Mucosa of descending colon (tissue), 3 donors: ENCODE data around the gene MNT. TPM values are rescaled to one million over a fixed set of nuclear protein-coding genes. Genes with fewer than 3 reads are reported as not detected.

ENCODE experiments used
- ATAC-seq: fragments of 200-7000 bp; cut with Tn5 transposase; one replicate; pipeline ENCODE4 v1.9.1; 2020; ENCODE audit warnings: mild to moderate bottlenecking, moderate library complexity
- DNase-seq, 3 donors: peaks; one replicate each; pipeline ENCODE4 v3.0.0-alpha.2; 2020
- H3K36me3 ChIP-seq: fragments of 200-600 bp; one replicate; pipeline ENCODE4 v1.8.0; 2021; ENCODE audit warnings: low read depth, mild to moderate bottlenecking
- H3K4me1 ChIP-seq: fragments of 200-600 bp; one replicate; pipeline ENCODE4 v1.8.0; 2021; ENCODE audit warnings: low read depth, mild to moderate bottlenecking
- H3K4me3 ChIP-seq: fragments of 200-600 bp; one replicate; pipeline ENCODE4 v1.8.0; 2021; ENCODE audit warnings: mild to moderate bottlenecking
- H3K9me3 ChIP-seq: fragments of 200-600 bp; one replicate; pipeline ENCODE4 v1.8.0; 2021; ENCODE audit warnings: mild to moderate bottlenecking
- CTCF ChIP-seq: fragments of 200-600 bp; IDR thresholded peaks from one replicate; pipeline ENCODE4 v1.8.0; 2022; ENCODE audit warnings: antibody characterized with exemption, mild to moderate bottlenecking
- intact Hi-C, 2 donors: fragments of 100-400 bp; cut with DNase I in 1 of 2; cut with micrococcal nuclease in 1 of 2; formaldehyde crosslinking; loops; one replicate each; pipeline versions ENCODE4 v1.11.0 to v1.11.1; 2022; cut with DNase I, micrococcal nuclease
- total RNA-seq, 3 donors: library from RNA; stranded (reverse); fragmentation: NEBNext Ultra II Directional in 2 of 3; extraction: Animal tissue kit (Norgen Biotek cat#: 25700) in 2 of 3; gene quantifications; one replicate each; pipeline versions ENCODE4 v1.2.1 to v1.2.4, GENCODE V29; 2021 to 2023
- donor health status: DM: no; HTN: no; CAD: no; lungs with moderate emphysema.
- donor health status: DM: no; HTN: no; CAD: no.
- donor health status: DM: no; HTN: yes; CAD: no.

MNT gene
- total RNA-seq, 3 donors from 2014 or later: 22.8 to 39.1 (median 25.2) TPM

- no peaks in the 10 kb centered on the region for H3K9me3 ChIP-seq
- no peaks in the 10 kb centered on the region for H3K4me1 ChIP-seq
- no peak for ATAC-seq
- H3K36me3 ChIP-seq: no peaks in the 10 kb centered on the region
- TF ChIP-seq CTCF: no peak
- no peak overlapping the region for H3K4me3 ChIP-seq
- DNase-seq: peak in 1 of 3 donors; percentile 22
- intact Hi-C loops: no loop called here
Measured at GRCh38 chr17:2366747-2367494, 33.9 kb downstream of the MNT start.

GRCh38 chr17:2365132-2365531, 35.7 kb downstream of the MNT start:
- peak in 1 of 3 donors; percentile 48 for DNase-seq
- intact Hi-C loops: no loop called here
- TF ChIP-seq CTCF: no peak
- Histone ChIP-seq H3K36me3 (no peaks in the 10 kb centered on the region), H3K4me3 (no peak overlapping the region), H3K4me1 (no peaks in the 10 kb centered on the region), H3K9me3 (no peaks in the 10 kb centered on the region)
- no peak for ATAC-seq

- Histone ChIP-seq H3K4me3 (no peak overlapping the region), H3K9me3 (no peaks in the 10 kb centered on the region), H3K36me3 (no peaks in the 10 kb centered on the region), H3K4me1 (no peaks in the 10 kb centered on the region)
- intact Hi-C loops: no loop called here
- DNase-seq: no peak
- no peak for ATAC-seq
- TF ChIP-seq CTCF: no peak
Measured at GRCh38 chr17:2364763-2365116, 36.1 kb downstream of the MNT start.

GRCh38 chr17:2363851-2364762, 36.8 kb downstream of the MNT start:
- Histone ChIP-seq H3K9me3 (no peaks in the 10 kb centered on the region), H3K36me3 (no peaks in the 10 kb centered on the region), H3K4me1 (no peaks in the 10 kb centered on the region), H3K4me3 (no peak overlapping the region)
- no peak for ATAC-seq
- TF ChIP-seq CTCF: no peak
- intact Hi-C loops: no loop called here
- DNase-seq: no peak

GRCh38 chr17:2363318-2363717, 37.5 kb downstream of the MNT start:
- no peak for DNase-seq

More at GRCh38 chr17:2363318-2363717, 37.5 kb downstream of the MNT start:
- Histone ChIP-seq H3K36me3 (no peaks in the 10 kb centered on the region), H3K4me3 (no peak overlapping the region), H3K9me3 (no peaks in the 10 kb centered on the region), H3K4me1 (no peaks in the 10 kb centered on the region)
- intact Hi-C loops: no loop called here
- TF ChIP-seq CTCF: no peak
- no peak for ATAC-seq
